ENCODE results near the gene IGDCC3.

DNA sequence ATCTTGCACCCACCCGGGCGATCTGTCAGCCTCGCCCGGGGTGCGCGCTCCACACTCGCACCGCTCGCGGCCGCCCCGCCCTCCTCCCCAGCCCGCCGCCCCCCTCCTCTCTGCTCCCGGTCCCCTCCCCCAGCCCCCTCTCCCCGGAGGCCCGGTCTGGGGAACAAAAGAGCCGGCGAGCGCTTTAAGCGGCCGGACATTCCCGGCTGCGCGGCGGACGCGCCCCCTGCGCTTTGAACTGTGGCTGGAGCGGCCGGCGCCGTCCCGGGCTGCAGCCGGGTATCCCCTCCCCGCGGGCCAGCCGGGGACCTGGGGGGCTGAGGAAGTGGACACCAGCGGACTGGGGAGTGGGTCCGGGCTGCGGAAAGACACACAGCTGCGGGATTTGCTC lies at the start of gene IGDCC3:
- no peak for TF ChIP-seq EZH2 (IDR thresholded peaks at IDR 0.05; ENCODE audit: insufficient read depth, poor library complexity, severe bottlenecking)
- no peak for TF ChIP-seq EZH2phosphoT487 (IDR thresholded peaks at IDR 0.05; ENCODE audit: insufficient read depth, low read depth)
